GM12878 (cell line): ENCODE measurements around the gene SLC6A8. TPM values are rescaled to one million over a fixed set of nuclear protein-coding genes. Genes with fewer than 3 reads are reported as not detected.

Source experiments
- ATAC-seq: fragments of 200-7000 bp; cut with Tn5 transposase; 3 replicates; pipeline ENCODE4 v1.9.1; 2020; ENCODE audit warnings: mild to moderate bottlenecking, moderate library complexity
- BruUV-seq: library from RNA; stranded (reverse); fragments of 400-500 nt; replicated peaks from 2 replicates; lab custom pipeline; 2021; lab: Mats Ljungman, UMichigan
- CTCF ChIA-PET: fragments of 300-600 bp; sonication (Branson Sonifier 250); formaldehyde crosslinking; extraction: SDS; loops from one replicate; lab custom pipeline; 2021; ENCODE audit warnings: inconsistent platforms; lab: Yijun Ruan, JAX
- POLR2A ChIA-PET: fragments of 350-600 bp; formaldehyde crosslinking; extraction: SDS; loops from one replicate; lab custom pipeline; 2021; ENCODE audit warnings: inconsistent platforms; lab: Charles Lee
- RAD21 ChIA-PET: fragments of 300-600 bp; sonication (Branson Sonifier 250); formaldehyde crosslinking; loops from one replicate; lab custom pipeline; 2023; ENCODE audit warnings: antibody characterized with exemption; ENCODE audit not compliant: unreplicated experiment; lab: Charles Lee
- SMC1A ChIA-PET: fragments of 300-600 bp; sonication (Branson Sonifier 250); formaldehyde crosslinking; loops from one replicate; lab custom pipeline; 2023; ENCODE audit not compliant: unreplicated experiment, uncharacterized antibody; lab: Charles Lee
- DNase-seq: peaks from one replicate; pipeline ENCODE4 v3.0.0-alpha.2; 2011; ENCODE audit warnings: low read depth, low spot score
- FAIRE-seq: peaks from 3 replicates; lab custom pipeline; 2011; peaks lifted over from hg19 to GRCh38; lab: Jason Lieb, UNC
- H2AFZ ChIP-seq: 2 replicates; pipeline ENCODE4 v1.6.0; 2011; ENCODE audit warnings: low read depth, low read length, control low read depth; ENCODE audit not compliant: control insufficient read depth
- H3K27ac ChIP-seq: 2 replicates; pipeline ENCODE4 v1.5.1; 2011; ENCODE audit warnings: control low read depth; ENCODE audit not compliant: control insufficient read depth, insufficient read depth
- H3K27me3 ChIP-seq, 2 experiments: replicated peaks in 1 of 2; 2 replicates each; pipeline versions ENCODE4 v1.6.0 to v1.6.1; 2011; ENCODE audit warnings: low read length in 1 of 2; ENCODE audit not compliant: control insufficient read depth in 2 of 2, insufficient read depth in 2 of 2
- H3K36me3 ChIP-seq, 2 experiments: 2 replicates each; pipeline ENCODE4 v1.5.1; 2011; ENCODE audit warnings: low read length in 1 of 2; ENCODE audit not compliant: control insufficient read depth in 2 of 2, insufficient read depth in 2 of 2
- H3K4me1 ChIP-seq: 2 replicates; pipeline ENCODE4 v1.6.1; 2011; ENCODE audit warnings: mild to moderate bottlenecking, low read length, moderate library complexity, mixed read lengths; ENCODE audit not compliant: control insufficient read depth, insufficient read depth
- H3K4me2 ChIP-seq: 2 replicates; pipeline ENCODE4 v1.6.0; 2011; ENCODE audit warnings: control low read depth; ENCODE audit not compliant: control insufficient read depth, insufficient read depth
- H3K4me3 ChIP-seq: fragments of 200-600 bp; sonication (generic); 2 replicates; pipeline ENCODE4 v1.5.1; 2016
- H3K79me2 ChIP-seq: 2 replicates; pipeline ENCODE4 v1.6.0; 2011; ENCODE audit warnings: low read length; ENCODE audit not compliant: control insufficient read depth, insufficient read depth
- H3K9ac ChIP-seq: 2 replicates; pipeline ENCODE4 v1.8.0; 2011; ENCODE audit warnings: low read length, control low read depth, mixed read lengths; ENCODE audit not compliant: control insufficient read depth, insufficient read depth
- H3K9me3 ChIP-seq: replicated peaks from 3 replicates; pipeline ENCODE4 v1.5.1; 2011; ENCODE audit warnings: mild to moderate bottlenecking, low read length; ENCODE audit not compliant: control insufficient read depth, insufficient read depth
- H4K20me1 ChIP-seq: 2 replicates; pipeline ENCODE4 v1.6.0; 2011; ENCODE audit not compliant: control insufficient read depth, insufficient read depth
- ATF3 ChIP-seq: IDR thresholded peaks from 2 replicates; pipeline ENCODE4 v1.6.1; 2011; ENCODE audit warnings: low read depth, mild to moderate bottlenecking, low read length, moderate library complexity, borderline replicate concordance; ENCODE audit errors: extremely low read depth
- ATF7 ChIP-seq: fragments of 450-650 bp; IDR thresholded peaks from 2 replicates; pipeline ENCODE4 v1.6.1; 2016; ENCODE audit warnings: low read depth, mild to moderate bottlenecking
- BACH1 ChIP-seq: fragments of 450-650 bp; IDR thresholded peaks from 2 replicates; pipeline ENCODE4 v1.6.1; 2017; ENCODE audit warnings: mild to moderate bottlenecking, borderline replicate concordance
- CBFB ChIP-seq: IDR thresholded peaks from 2 replicates; pipeline ENCODE4 v1.6.1; 2016; ENCODE audit warnings: antibody characterized with exemption, low read depth
- CHD1 ChIP-seq: IDR thresholded peaks from 2 replicates; pipeline ENCODE4 v1.6.1; 2012; ENCODE audit warnings: low read depth, low read length, improper control_type of control experiment
- CTCF ChIP-seq, 3 experiments: IDR thresholded peaks in 2 of 3; conservative IDR thresholded peaks in 1 of 3; 2 replicates each; pipeline ENCODE4 v1.5.1; 2011; ENCODE audit warnings: low read depth in 3 of 3, low read length in 3 of 3, mild to moderate bottlenecking in 3 of 3, control low read depth in 2 of 3, moderate library complexity in 2 of 3, inconsistent platforms in 1 of 3, mixed read lengths in 1 of 3; ENCODE audit not compliant: control insufficient read depth in 2 of 3, insufficient read depth in 1 of 3; ENCODE audit errors: extremely low read depth in 1 of 3
- EP300 ChIP-seq, 2 experiments: fragments of 150-350 bp in 1 of 2; IDR thresholded peaks; 2 replicates each; pipeline ENCODE4 v1.6.1; 2011 to 2012; ENCODE audit warnings: low read depth in 2 of 2, low read length in 2 of 2, borderline replicate concordance in 1 of 2, improper control_type of control experiment in 1 of 2, inconsistent platforms in 1 of 2; ENCODE audit not compliant: control insufficient read depth in 1 of 2
- HDAC6 ChIP-seq: fragments of 200-600 bp; sonication (generic); IDR thresholded peaks from one replicate; pipeline ENCODE4 v1.8.0; 2017; ENCODE audit warnings: antibody characterized with exemption; ENCODE audit not compliant: unreplicated experiment
- IRF4 ChIP-seq: IDR thresholded peaks from 2 replicates; pipeline ENCODE4 v1.6.1; 2011; ENCODE audit warnings: low read depth, low read length
- MAX ChIP-seq: IDR thresholded peaks from 2 replicates; pipeline ENCODE4 v1.6.1; 2012; ENCODE audit warnings: low read depth, low read length, improper control_type of control experiment
- MEF2B ChIP-seq: fragments of 450-650 bp; IDR thresholded peaks from 2 replicates; pipeline ENCODE4 v1.6.1; 2018; ENCODE audit warnings: mild to moderate bottlenecking, moderate library complexity; ENCODE audit not compliant: partially characterized antibody, poor library complexity, severe bottlenecking
- NBN ChIP-seq: fragments of 450-650 bp; IDR thresholded peaks from 2 replicates; pipeline ENCODE4 v1.6.1; 2016
- NFYB ChIP-seq: IDR thresholded peaks from 2 replicates; pipeline ENCODE4 v1.6.1; 2011; ENCODE audit warnings: low read depth, mild to moderate bottlenecking, low read length, improper control_type of control experiment, moderate library complexity; ENCODE audit not compliant: insufficient read depth
- RUNX3 ChIP-seq: IDR thresholded peaks from 2 replicates; pipeline ENCODE4 v1.6.1; 2012; ENCODE audit warnings: low read length, inconsistent platforms
- SMARCA5 ChIP-seq: fragments of 450-650 bp; IDR thresholded peaks from 2 replicates; pipeline ENCODE4 v1.6.1; 2017; ENCODE audit warnings: mild to moderate bottlenecking
- SRF ChIP-seq, 2 experiments: IDR thresholded peaks; 2 replicates each; pipeline ENCODE4 v1.6.1; 2011; ENCODE audit warnings: low read depth in 2 of 2, low read length in 2 of 2, mild to moderate bottlenecking in 1 of 2, moderate library complexity in 1 of 2
- TCF3 ChIP-seq: IDR thresholded peaks from 2 replicates; pipeline ENCODE4 v1.6.1; 2012; ENCODE audit warnings: low read depth, mild to moderate bottlenecking, low read length, borderline replicate concordance; ENCODE audit not compliant: insufficient read depth
- USF2 ChIP-seq: IDR thresholded peaks from 2 replicates; pipeline ENCODE4 v1.6.1; 2011; ENCODE audit warnings: low read depth, low read length, improper control_type of control experiment, borderline replicate concordance
- WGBS: methylation state at CpG from one replicate; pipeline ENCODE4 v1.1.6; 2016; ENCODE audit warnings: low lambda C conversion rate; ENCODE audit not compliant: insufficient replicate concordance, insufficient coverage; ENCODE audit errors: missing lambda C conversion rate; 5-methylcytosine and 5-hydroxymethylcytosine counted together
- in situ Hi-C: fragments of 300-500 bp; cut with MboI; formaldehyde crosslinking; loops from 9 replicates; pipeline ENCODE4 v1.14.3; 2018; ENCODE audit warnings: mixed read lengths
- intact Hi-C: fragments of 100-400 bp; cut with micrococcal nuclease; formaldehyde crosslinking; loops from one replicate; pipeline ENCODE4 v1.14.2; 2022; ENCODE audit not compliant: unreplicated experiment
- polyA plus RNA-seq, 11 experiments: library from polyadenylated mRNA; depleted of rRNA in 4 of 11; unstranded in 6 of 11; stranded (reverse) in 5 of 11; fragments of >200 nt; fragmentation: Nextera tagmentation in 4 of 11; fragmentation: Illumina TruSeq in 1 of 11; extraction: Ambion mirVana in 4 of 11; extraction: Trizol in 1 of 11; gene quantifications; 1 replicate in 1 of 11; 2 replicates in 10 of 11; pipeline versions ENCODE4 v1.2.1 to v1.2.3, GENCODE V29; 2011 to 2016; ENCODE audit warnings: inconsistent platforms in 2 of 11, missing spikeins in 2 of 11, low read depth in 1 of 11
- total RNA-seq, 4 experiments: library from RNA; depleted of rRNA in 3 of 4; stranded (reverse); fragments of >200 nt in 3 of 4; fragmentation: Illumina TruSeq in 1 of 4; extraction: Trizol in 1 of 4; gene quantifications; 2 replicates each; pipeline versions ENCODE4 v1.2.1 to v1.2.3, GENCODE V29; 2013 to 2021
- TF ChIP-seq, protein P1 (sequence below): IDR thresholded peaks from 2 replicates; pipeline ENCODE4 v1.6.1; 2012; ENCODE audit warnings: low read length, inconsistent platforms

SLC6A8 gene
- total and polyA plus RNA-seq, 10 of the 15 experiments (the other 5 are each of a cell fraction or from before 2014, with no cell fraction given) = 0.01 to 0.72 (median 0.17) TPM; not detected in 6

GRCh38 chrX:153659268-153659667 is 28.5 kb upstream of the SLC6A8 start:
- POLR2A ChIA-PET = no interaction called here
- FAIRE-seq (no peak), DNase-seq (no peak), ATAC-seq (no peak)
- Histone ChIP-seq H3K4me1 (no peaks in the 10 kb centered on the region), H3K4me2 (no peak overlapping the region), H3K27ac (no peak overlapping the region), H3K79me2 (no peaks in the 10 kb centered on the region), H3K4me3 (no peak overlapping the region), H3K27me3 (no peaks in the 10 kb centered on the region), H3K36me3 (no peaks in the 10 kb centered on the region), H3K9ac (no peak overlapping the region), H2AFZ (no peak overlapping the region), H4K20me1 (no peaks in the 10 kb centered on the region), H3K9me3 (no peaks in the 10 kb centered on the region; the same call in 2 of the 3 replicates)
- 37% methylated on average over 3 of the region's 3 CpGs for WGBS
- RAD21 ChIA-PET = no interaction called here
- BruUV-seq = no TSS peak
- SMC1A ChIA-PET = no interaction called here
- TF ChIP-seq CTCF (IDR thresholded peaks at IDR 0.05 in 2 of 3, conservative IDR thresholded peaks at IDR 0.05 in 1 of 3; ENCODE audit: control insufficient read depth in 2 of 3, extremely low read depth in 1 of 3, insufficient read depth in 1 of 3, low read depth in 3 of 3, low read length in 3 of 3) (no peak), SRF (IDR thresholded peaks at IDR 0.05; ENCODE audit: low read depth in 2 of 2, low read length in 2 of 2) (no peak), EP300 (IDR thresholded peaks at IDR 0.05; ENCODE audit: borderline replicate concordance in 1 of 2, control insufficient read depth in 1 of 2, low read depth in 2 of 2, low read length in 2 of 2) (no peak), SMARCA5 (no peak), IRF4 (no peak), NBN (no peak), RUNX3 (no peak), BACH1 (no peak), MEF2B (no peak), HDAC6 (no peak), TCF3 (no peak), CHD1 (no peak), USF2 (no peak), MAX (no peak), ATF7 (no peak), ATF3 (no peak), CBFB (no peak), NFYB (no peak)
- TF ChIP-seq, protein P1, sequence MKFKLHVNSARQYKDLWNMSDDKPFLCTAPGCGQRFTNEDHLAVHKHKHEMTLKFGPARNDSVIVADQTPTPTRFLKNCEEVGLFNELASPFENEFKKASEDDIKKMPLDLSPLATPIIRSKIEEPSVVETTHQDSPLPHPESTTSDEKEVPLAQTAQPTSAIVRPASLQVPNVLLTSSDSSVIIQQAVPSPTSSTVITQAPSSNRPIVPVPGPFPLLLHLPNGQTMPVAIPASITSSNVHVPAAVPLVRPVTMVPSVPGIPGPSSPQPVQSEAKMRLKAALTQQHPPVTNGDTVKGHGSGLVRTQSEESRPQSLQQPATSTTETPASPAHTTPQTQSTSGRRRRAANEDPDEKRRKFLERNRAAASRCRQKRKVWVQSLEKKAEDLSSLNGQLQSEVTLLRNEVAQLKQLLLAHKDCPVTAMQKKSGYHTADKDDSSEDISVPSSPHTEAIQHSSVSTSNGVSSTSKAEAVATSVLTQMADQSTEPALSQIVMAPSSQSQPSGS = no peak
- in situ Hi-C loops = loop anchor here (5.0 to 10.0 kb wide), 2 partner anchors 107 to 124 kb away; no protein-coding TSS in a partner anchor
- CTCF ChIA-PET = interaction anchor here (0.8 to 2.0 kb wide), 3 partner anchors 9 to 120 kb away, joined by 4 to 13 read pairs (median 5); no protein-coding TSS in a partner anchor
- intact Hi-C loops = no loop called here
